Activated CD8-positive, alpha-beta memory T cell treated with anti-CD3 and anti-CD28 coated beads, Interleukin-2, amount 10 ng/mL, durations not matched to agents 7 days and 5 days (primary cell): ENCODE results near the gene RALB. TPM values are rescaled to one million over a fixed set of nuclear protein-coding genes. Genes with fewer than 3 reads are reported as not detected.
"Not testable (repeated sequence)": the region's sequence is repeated elsewhere in the genome, so short reads cannot be mapped to it uniquely, and the experiment has no call there.

ENCODE experiments used
- ATAC-seq: fragments of 150-1000 bp; cut with Tn5 transposase; one replicate; pipeline ENCODE4 v1.10.0; 2021; ENCODE audit warnings: moderate library complexity
- CTCF ChIA-PET: fragments of 350-600 bp; sonication (Branson Sonifier 250); formaldehyde crosslinking; loops from one replicate; lab custom pipeline; 2021; ENCODE audit warnings: antibody characterized with exemption; lab: Charles Lee
- DNase-seq: peaks from one replicate; pipeline ENCODE4 v3.0.0-alpha.2; 2020
- H3K27ac Mint-ChIP-seq: one replicate; pipeline ENCODE4 v1.8.0; 2021; ENCODE audit warnings: mild to moderate bottlenecking, mixed read lengths
- H3K27me3 Mint-ChIP-seq: one replicate; pipeline ENCODE4 v1.8.0; 2021; ENCODE audit warnings: mixed read lengths
- H3K36me3 Mint-ChIP-seq: one replicate; pipeline ENCODE4 v1.8.0; 2021; ENCODE audit warnings: mild to moderate bottlenecking, mixed read lengths
- H3K4me1 Mint-ChIP-seq: one replicate; pipeline ENCODE4 v1.8.0; 2021; ENCODE audit warnings: mixed read lengths
- H3K4me3 Mint-ChIP-seq: one replicate; pipeline ENCODE4 v1.8.0; 2021; ENCODE audit warnings: mild to moderate bottlenecking, moderate library complexity, mixed read lengths
- H3K9me3 Mint-ChIP-seq: one replicate; pipeline ENCODE4 v1.8.0; 2022; ENCODE audit warnings: low read depth, mixed read lengths
- total RNA-seq, 2 experiments: library from RNA; stranded (reverse); gene quantifications; one replicate each; pipeline ENCODE4 v1.2.3, GENCODE V29; 2021

RALB gene
- total RNA-seq, 2 experiments from 2014 or later, result 36.7 to 41.8 TPM

GRCh38 chr2:120313695-120314615 is 61.3 kb downstream of the RALB start:
- Mint-ChIP-seq H3K4me3 (peak overlapping the region; percentile 74), H3K27ac (no peak overlapping the region), H3K27me3 (peaks cover 5% of the 10 kb centered on the region), H3K9me3 (no peaks in the 10 kb centered on the region), H3K4me1 (peaks cover 31% of the 10 kb centered on the region), H3K36me3 (no peaks in the 10 kb centered on the region)
- DNase-seq, result no peak
- CTCF ChIA-PET, result interaction anchor here (0.9 to 7.0 kb wide), 45 partner anchors 7 to 611 kb away, joined by 3 to 93 read pairs (median 6); partner anchors contain the start of genes PTPN4, RALB and TMEM185B
- ATAC-seq, result no peak

GRCh38 chr2:120314690-120315366 is 62.2 kb downstream of the RALB start:
- Mint-ChIP-seq H3K36me3 (no peaks in the 10 kb centered on the region), H3K4me3 (no peak overlapping the region), H3K9me3 (no peaks in the 10 kb centered on the region), H3K27me3 (peaks cover 5% of the 10 kb centered on the region), H3K4me1 (peaks cover 31% of the 10 kb centered on the region), H3K27ac (no peak overlapping the region)
- peak; percentile 48 for ATAC-seq
- no peak for DNase-seq
- CTCF ChIA-PET, result interaction anchor here (0.9 to 7.0 kb wide), 15 partner anchors 9 to 205 kb away, joined by 3 to 93 read pairs (median 8); partner anchors contain the start of genes RALB and TMEM185B

GRCh38 chr2:120315367-120316033 is 62.8 kb downstream of the RALB start:
- Mint-ChIP-seq H3K27me3 (peaks cover 5% of the 10 kb centered on the region), H3K27ac (no peak overlapping the region), H3K4me1 (peaks cover 27% of the 10 kb centered on the region), H3K4me3 (no peak overlapping the region), H3K9me3 (no peaks in the 10 kb centered on the region), H3K36me3 (no peaks in the 10 kb centered on the region)
- CTCF ChIA-PET, result interaction anchor here (1.5 to 1.6 kb wide), 3 partner anchors 8 to 206 kb away, joined by 3 to 11 read pairs (median 10); no protein-coding TSS in a partner anchor
- ATAC-seq (no peak), DNase-seq (no peak)

GRCh38 chr2:120316071-120316470 is 63.4 kb downstream of the RALB start:
- no peak for DNase-seq
- Mint-ChIP-seq H3K9me3 (no peaks in the 10 kb centered on the region), H3K27me3 (peaks cover 8% of the 10 kb centered on the region), H3K4me3 (no peak overlapping the region), H3K4me1 (peaks cover 26% of the 10 kb centered on the region), H3K36me3 (no peaks in the 10 kb centered on the region), H3K27ac (no peak overlapping the region)
- no peak for ATAC-seq
- CTCF ChIA-PET, result no interaction called here

- no peak overlapping the region for H3K4me3 Mint-ChIP-seq
- ATAC-seq (no peak), DNase-seq (no peak)
- H3K27ac Mint-ChIP-seq, result no peak overlapping the region
- H3K9me3 Mint-ChIP-seq, result no peaks in the 10 kb centered on the region
- H3K36me3 Mint-ChIP-seq, result no peaks in the 10 kb centered on the region
- CTCF ChIA-PET, result interaction anchor here (1.2 kb wide), 1 partner anchor 27 kb away, joined by 3 read pairs; no protein-coding TSS in a partner anchor
- H3K27me3 Mint-ChIP-seq, result peaks cover 8% of the 10 kb centered on the region
- H3K4me1 Mint-ChIP-seq, result peaks cover 26% of the 10 kb centered on the region
Measured at GRCh38 chr2:120316528-120317179, 64.0 kb downstream of the RALB start.

- Mint-ChIP-seq H3K4me3 (no peak overlapping the region), H3K4me1 (peaks cover 30% of the 10 kb centered on the region), H3K9me3 (no peaks in the 10 kb centered on the region), H3K36me3 (no peaks in the 10 kb centered on the region), H3K27me3 (peaks cover 8% of the 10 kb centered on the region), H3K27ac (no peak overlapping the region)
- ATAC-seq (no peak), DNase-seq (no peak)
- CTCF ChIA-PET, result interaction anchor here (1.2 kb wide), 1 partner anchor 26 kb away, joined by 3 read pairs; no protein-coding TSS in a partner anchor
Measured at GRCh38 chr2:120317180-120317533, 64.5 kb downstream of the RALB start.

GRCh38 chr2:120317916-120318315 is 65.3 kb downstream of the RALB start:
- Mint-ChIP-seq H3K4me3 (no peak overlapping the region), H3K36me3 (no peaks in the 10 kb centered on the region), H3K9me3 (no peaks in the 10 kb centered on the region), H3K27ac (no peak overlapping the region), H3K4me1 (peaks cover 26% of the 10 kb centered on the region), H3K27me3 (peaks cover 8% of the 10 kb centered on the region)
- CTCF ChIA-PET, result interaction anchor here (1.2 kb wide), 1 partner anchor 25 kb away, joined by 3 read pairs; no protein-coding TSS in a partner anchor
- ATAC-seq (no peak), DNase-seq (no peak)

- DNase-seq, result no peak
- CTCF ChIA-PET, result no interaction called here
- Mint-ChIP-seq H3K9me3 (no peaks in the 10 kb centered on the region), H3K36me3 (no peaks in the 10 kb centered on the region), H3K27ac (no peak overlapping the region), H3K27me3 (peaks cover 8% of the 10 kb centered on the region), H3K4me1 (peaks cover 19% of the 10 kb centered on the region), H3K4me3 (no peak overlapping the region)
- no peak for ATAC-seq
Measured at GRCh38 chr2:120318626-120319025, 66.0 kb downstream of the RALB start.

GRCh38 chr2:120319123-120319522 is 66.5 kb downstream of the RALB start:
- CTCF ChIA-PET, result no interaction called here
- H3K4me1 Mint-ChIP-seq, result peaks cover 15% of the 10 kb centered on the region

GRCh38 chr2:120319686-120320317 is 67.2 kb downstream of the RALB start:
- Mint-ChIP-seq H3K36me3 (no peaks in the 10 kb centered on the region), H3K9me3 (no peaks in the 10 kb centered on the region), H3K27ac (no peak overlapping the region), H3K27me3 (peaks cover 5% of the 10 kb centered on the region), H3K4me3 (no peak overlapping the region), H3K4me1 (peaks cover 8% of the 10 kb centered on the region)
- DNase-seq, result no peak
- CTCF ChIA-PET, result no interaction called here
- no peak for ATAC-seq

More at GRCh38 chr2:120319123-120319522, 66.5 kb downstream of the RALB start:
- DNase-seq (no peak), ATAC-seq (no peak)
- H3K27me3 Mint-ChIP-seq, result peaks cover 6% of the 10 kb centered on the region
- no peak overlapping the region for H3K4me3 Mint-ChIP-seq
- H3K9me3 Mint-ChIP-seq, result no peaks in the 10 kb centered on the region
- H3K36me3 Mint-ChIP-seq, result no peaks in the 10 kb centered on the region
- no peak overlapping the region for H3K27ac Mint-ChIP-seq

- Mint-ChIP-seq H3K27me3 (peaks cover 3% of the 10 kb centered on the region), H3K4me3 (no peak overlapping the region), H3K4me1 (peaks cover 4% of the 10 kb centered on the region), H3K36me3 (no peaks in the 10 kb centered on the region), H3K9me3 (no peaks in the 10 kb centered on the region), H3K27ac (no peak overlapping the region)
- DNase-seq, result no peak
- no peak for ATAC-seq
- CTCF ChIA-PET, result no interaction called here
Measured at GRCh38 chr2:120320318-120320851, 67.7 kb downstream of the RALB start.

GRCh38 chr2:120320887-120321556 is 68.4 kb downstream of the RALB start:
- not testable (repeated sequence) for H3K4me1 Mint-ChIP-seq, H3K36me3 Mint-ChIP-seq, H3K27ac Mint-ChIP-seq, H3K27me3 Mint-ChIP-seq, H3K4me3 Mint-ChIP-seq, ATAC-seq, DNase-seq, H3K9me3 Mint-ChIP-seq
- CTCF ChIA-PET, result interaction anchor here (0.8 kb wide), 1 partner anchor 8 kb away, joined by 3 read pairs; no protein-coding TSS in a partner anchor
